MM.1S (cell line): ENCODE results near the gene MBP.

Experiments used
- DNase-seq: peaks from one replicate; pipeline ENCODE4 v3.0.0-alpha.2; 2015
- H2AFZ ChIP-seq: fragments of 300-600 bp; sonication (generic); 2 replicates; pipeline ENCODE4 v1.6.0; 2016; ENCODE audit warnings: antibody characterized with exemption, low read length
- H3F3A ChIP-seq: fragments of 300-600 bp; sonication (generic); 2 replicates; pipeline ENCODE4 v1.6.1; 2016; ENCODE audit warnings: mild to moderate bottlenecking, antibody characterized with exemption, low read length, moderate library complexity, mixed read lengths; ENCODE audit not compliant: insufficient read depth
- H3K27ac ChIP-seq: fragments of 300-600 bp; sonication (generic); 2 replicates; pipeline ENCODE4 v1.5.1; 2016; ENCODE audit warnings: mild to moderate bottlenecking, low read length
- H3K27me3 ChIP-seq: fragments of 300-600 bp; sonication (generic); replicated peaks from 2 replicates; pipeline ENCODE4 v1.6.0; 2016; ENCODE audit warnings: low read length; ENCODE audit not compliant: insufficient read depth
- H3K36me3 ChIP-seq: fragments of 300-600 bp; sonication (generic); replicated peaks from 2 replicates; pipeline ENCODE4 v1.6.1; 2016; ENCODE audit warnings: mild to moderate bottlenecking, low read length, mixed read lengths; ENCODE audit not compliant: insufficient read depth
- H3K4me1 ChIP-seq: fragments of 300-600 bp; sonication (generic); 2 replicates; pipeline ENCODE4 v1.6.1; 2016; ENCODE audit warnings: low read length, mixed read lengths
- H3K4me2 ChIP-seq: fragments of 300-600 bp; sonication (generic); 2 replicates; pipeline ENCODE4 v1.6.0; 2016; ENCODE audit warnings: low read depth, low read length
- H3K4me3 ChIP-seq: fragments of 300-600 bp; sonication (generic); 2 replicates; pipeline ENCODE4 v1.5.1; 2016; ENCODE audit warnings: low read length, mixed read lengths
- H3K79me2 ChIP-seq: fragments of 300-600 bp; sonication (generic); 2 replicates; pipeline ENCODE4 v1.6.1; 2016; ENCODE audit warnings: mixed run types, low read length, mixed read lengths
- H3K9ac ChIP-seq: fragments of 300-600 bp; sonication (generic); 2 replicates; pipeline ENCODE4 v1.6.1; 2016; ENCODE audit warnings: low read length, mixed read lengths
- H3K9me2 ChIP-seq: fragments of 300-600 bp; sonication (generic); replicated peaks from 2 replicates; pipeline ENCODE4 v1.6.1; 2016; ENCODE audit warnings: mild to moderate bottlenecking, low read length, mixed read lengths; ENCODE audit not compliant: insufficient read depth
- H3K9me3 ChIP-seq: fragments of 300-600 bp; sonication (generic); replicated peaks from 2 replicates; pipeline ENCODE4 v1.6.1; 2016; ENCODE audit warnings: mild to moderate bottlenecking, low read length, mixed read lengths; ENCODE audit not compliant: insufficient read depth
- H4K20me1 ChIP-seq: fragments of 300-600 bp; sonication (generic); 2 replicates; pipeline ENCODE4 v1.6.1; 2016; ENCODE audit warnings: mild to moderate bottlenecking, low read length, moderate library complexity, mixed read lengths; ENCODE audit not compliant: insufficient read depth
- EZH2 ChIP-seq: fragments of 300-600 bp; sonication (generic); optimal IDR thresholded peaks from 2 replicates; pipeline ENCODE3; 2017; ENCODE audit warnings: low read depth, mild to moderate bottlenecking, antibody characterized with exemption, low read length, mixed read lengths
- EZH2phosphoT487 ChIP-seq: fragments of 300-600 bp; sonication (generic); IDR thresholded peaks from 2 replicates; pipeline ENCODE4 v1.6.1; 2018; ENCODE audit warnings: antibody characterized with exemption, low read length
- TF ChIP-seq, protein P1 (sequence below): fragments of 300-600 bp; sonication (generic); IDR thresholded peaks from 2 replicates; pipeline ENCODE4 v1.5.1; 2016; ENCODE audit warnings: antibody characterized with exemption, low read length, mixed read lengths

MBP gene

DNA sequence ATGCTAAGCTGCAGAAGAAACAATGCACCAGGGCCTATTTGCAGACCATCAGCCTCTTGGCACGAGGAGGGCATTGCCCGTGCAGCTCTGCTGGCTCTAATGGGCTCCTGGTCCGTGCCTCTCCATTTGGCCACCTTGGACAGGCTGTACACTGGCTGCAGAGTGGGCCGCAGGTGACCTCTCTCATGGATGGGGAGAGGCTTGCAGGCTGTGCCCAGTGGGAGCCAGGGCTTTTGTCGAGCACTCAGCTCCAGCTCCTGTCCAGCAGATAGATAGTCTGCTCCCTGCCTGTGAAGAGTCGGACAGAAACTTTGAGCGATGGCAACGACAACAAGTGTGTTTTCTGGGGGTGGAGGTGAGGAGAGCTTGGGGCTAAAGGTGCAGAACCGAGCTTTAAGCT, 100.9 kb downstream of the MBP start:
- H3K9ac ChIP-seq = no peak overlapping the region
- no peaks in the 10 kb centered on the region for H3K9me3 ChIP-seq
- no peak for DNase-seq
- H3K36me3 ChIP-seq = no peaks in the 10 kb centered on the region
- no peaks in the 10 kb centered on the region for H4K20me1 ChIP-seq
- H2AFZ ChIP-seq = no peak overlapping the region
- H3K4me2 ChIP-seq = no peak overlapping the region
- no peaks in the 10 kb centered on the region for H3K79me2 ChIP-seq
- H3F3A ChIP-seq = no peaks in the 10 kb centered on the region
- H3K4me3 ChIP-seq = no peak overlapping the region
- TF ChIP-seq EZH2 (no peak), EZH2phosphoT487 (no peak)
- TF ChIP-seq, protein P1, sequence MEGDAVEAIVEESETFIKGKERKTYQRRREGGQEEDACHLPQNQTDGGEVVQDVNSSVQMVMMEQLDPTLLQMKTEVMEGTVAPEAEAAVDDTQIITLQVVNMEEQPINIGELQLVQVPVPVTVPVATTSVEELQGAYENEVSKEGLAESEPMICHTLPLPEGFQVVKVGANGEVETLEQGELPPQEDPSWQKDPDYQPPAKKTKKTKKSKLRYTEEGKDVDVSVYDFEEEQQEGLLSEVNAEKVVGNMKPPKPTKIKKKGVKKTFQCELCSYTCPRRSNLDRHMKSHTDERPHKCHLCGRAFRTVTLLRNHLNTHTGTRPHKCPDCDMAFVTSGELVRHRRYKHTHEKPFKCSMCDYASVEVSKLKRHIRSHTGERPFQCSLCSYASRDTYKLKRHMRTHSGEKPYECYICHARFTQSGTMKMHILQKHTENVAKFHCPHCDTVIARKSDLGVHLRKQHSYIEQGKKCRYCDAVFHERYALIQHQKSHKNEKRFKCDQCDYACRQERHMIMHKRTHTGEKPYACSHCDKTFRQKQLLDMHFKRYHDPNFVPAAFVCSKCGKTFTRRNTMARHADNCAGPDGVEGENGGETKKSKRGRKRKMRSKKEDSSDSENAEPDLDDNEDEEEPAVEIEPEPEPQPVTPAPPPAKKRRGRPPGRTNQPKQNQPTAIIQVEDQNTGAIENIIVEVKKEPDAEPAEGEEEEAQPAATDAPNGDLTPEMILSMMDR = no peak
- H3K27me3 ChIP-seq = no peaks in the 10 kb centered on the region
- H3K27ac ChIP-seq = no peak overlapping the region
- no peaks in the 10 kb centered on the region for H3K4me1 ChIP-seq
- no peaks in the 10 kb centered on the region for H3K9me2 ChIP-seq

DNA sequence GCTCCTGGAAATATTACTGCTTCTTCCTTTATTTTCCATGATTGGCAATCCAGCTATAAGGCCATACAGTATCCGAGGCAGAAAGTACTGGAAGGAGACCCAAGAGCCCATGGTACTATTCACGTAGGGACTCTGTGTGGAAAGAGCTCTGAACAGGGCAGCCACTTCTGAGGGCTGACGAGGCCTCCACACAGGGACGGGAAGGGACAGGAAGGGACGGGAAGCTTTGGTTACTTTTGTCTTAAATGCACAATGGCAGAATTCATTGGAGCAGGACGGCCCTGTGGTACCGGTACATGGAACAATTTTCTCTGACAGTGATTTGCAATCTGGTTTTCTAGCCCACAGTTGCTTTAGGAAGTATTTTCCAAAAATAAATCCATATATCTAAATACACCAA, 102.4 kb downstream of the MBP start:
- Histone ChIP-seq H2AFZ (no peak overlapping the region), H3K79me2 (no peaks in the 10 kb centered on the region), H3K9me3 (no peaks in the 10 kb centered on the region), H3F3A (no peaks in the 10 kb centered on the region), H3K27ac (no peak overlapping the region), H3K4me2 (no peak overlapping the region), H4K20me1 (no peaks in the 10 kb centered on the region), H3K4me1 (no peaks in the 10 kb centered on the region), H3K4me3 (no peak overlapping the region), H3K27me3 (no peaks in the 10 kb centered on the region), H3K36me3 (no peaks in the 10 kb centered on the region), H3K9me2 (no peaks in the 10 kb centered on the region), H3K9ac (no peak overlapping the region)
- DNase-seq = no peak
- TF ChIP-seq EZH2phosphoT487 = no peak
- TF ChIP-seq EZH2 = no peak
- TF ChIP-seq, protein P1 = no peak

DNA sequence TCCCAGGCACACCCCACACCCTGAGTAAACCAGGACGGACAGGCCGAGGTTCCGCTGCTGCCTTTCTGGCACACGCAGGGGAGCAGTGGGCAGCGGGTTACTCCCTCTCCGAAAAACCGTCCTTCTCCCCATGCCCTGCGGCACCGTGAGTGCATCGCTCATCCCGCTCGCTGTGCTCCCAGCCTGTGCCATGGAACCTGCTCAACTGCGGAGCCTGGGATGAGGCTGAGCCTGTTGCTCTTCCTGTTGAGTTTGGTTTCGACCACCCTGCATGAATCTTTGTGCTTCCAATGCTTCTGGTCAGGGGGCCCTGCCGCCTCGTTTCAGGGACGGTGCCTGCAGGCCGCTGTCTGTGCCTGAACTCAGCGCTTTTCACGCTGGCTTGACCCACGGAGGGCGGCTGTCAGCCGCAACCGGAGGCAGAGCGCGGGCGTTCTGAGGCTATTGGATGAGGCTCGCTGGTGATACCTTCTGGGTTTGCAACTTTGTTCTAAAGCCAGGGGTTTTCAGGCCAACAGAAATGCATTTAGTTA, 106.7 kb downstream of the MBP start:
- no peak overlapping the region for H3K9ac ChIP-seq
- H3K9me3 ChIP-seq = no peaks in the 10 kb centered on the region
- no peak overlapping the region for H3K4me2 ChIP-seq
- no peak overlapping the region for H3K27ac ChIP-seq
- TF ChIP-seq EZH2 (no peak), EZH2phosphoT487 (no peak)
- TF ChIP-seq, protein P1 = no peak
- H3K36me3 ChIP-seq = no peaks in the 10 kb centered on the region
- no peak for DNase-seq
- no peaks in the 10 kb centered on the region for H3F3A ChIP-seq
- H2AFZ ChIP-seq = no peak overlapping the region
- H3K9me2 ChIP-seq = no peaks in the 10 kb centered on the region
- H3K27me3 ChIP-seq = no peaks in the 10 kb centered on the region
- H4K20me1 ChIP-seq = no peaks in the 10 kb centered on the region
- no peaks in the 10 kb centered on the region for H3K79me2 ChIP-seq
- no peak overlapping the region for H3K4me3 ChIP-seq
- no peaks in the 10 kb centered on the region for H3K4me1 ChIP-seq
